Renal cortex interstitium (tissue), 11 donors: ENCODE measurements around the gene ARMH3. TPM values are rescaled to one million over a fixed set of nuclear protein-coding genes. Genes with fewer than 3 reads are reported as not detected.

ENCODE experiments used
- DNase-seq, 11 donors: peaks; one replicate each; pipeline ENCODE4 v3.0.0-alpha.2; 2013; ENCODE audit warnings: low read depth in 9 of 11, low spot score in 4 of 11; ENCODE audit errors: extremely low read depth in 1 of 11
- polyA plus RNA-seq, 3 donors: library from polyadenylated mRNA; unstranded; fragments of 120-200 nt; gene quantifications; one replicate each; pipeline ENCODE4 v1.2.1, GENCODE V29; 2013; ENCODE audit not compliant: insufficient read length in 3 of 3

Gene ARMH3
- polyA plus RNA-seq, 3 donors, result 18.6 to 19.0 (median 18.7) TPM

DNA sequence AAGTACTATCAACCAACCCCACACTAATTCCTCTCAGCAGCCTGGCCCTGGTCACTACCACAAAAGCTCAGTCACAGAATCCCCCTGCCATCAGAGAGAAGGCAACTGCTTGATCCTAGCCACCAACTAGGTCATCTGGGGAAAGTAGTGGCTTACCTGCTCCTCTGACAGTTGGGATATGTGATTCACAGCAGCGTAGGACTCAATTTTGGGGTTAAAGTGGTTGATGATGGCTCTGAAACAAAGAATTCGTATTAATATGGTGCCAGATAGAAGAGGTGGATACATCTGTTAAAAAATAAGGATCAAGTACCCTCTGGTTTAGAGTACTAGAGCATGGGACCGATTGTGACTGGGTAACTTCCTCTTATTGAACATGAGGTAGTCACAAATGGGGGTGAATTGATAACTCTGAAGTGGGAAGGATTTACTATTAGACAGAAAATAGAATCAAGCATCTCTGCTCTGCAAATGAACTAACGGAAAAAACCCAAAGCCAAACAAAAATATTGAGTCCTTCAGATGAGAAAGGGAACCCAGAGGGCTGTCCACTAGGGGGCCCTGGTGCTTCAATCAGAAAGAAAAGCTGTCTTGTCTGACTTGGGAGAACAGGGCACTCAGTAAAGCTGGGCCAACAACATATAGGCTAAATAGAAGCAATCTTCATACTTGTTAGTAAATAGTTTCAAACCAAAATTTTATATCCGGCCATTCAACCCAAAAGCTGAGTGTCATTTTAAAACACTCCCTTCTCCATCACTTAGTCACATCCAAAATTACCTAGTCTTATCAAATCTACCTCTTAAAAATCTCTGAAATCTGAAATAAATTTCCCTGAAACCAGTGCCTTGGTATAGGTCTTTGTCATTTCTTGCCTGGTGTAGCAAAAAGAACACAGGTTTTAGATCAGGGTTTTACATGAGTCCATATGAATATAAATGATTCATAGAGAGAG, 166.4 kb downstream of the ARMH3 start:
- peak in 10 of 11 donors; percentile 35 to 65 (median 55) for DNase-seq

DNA sequence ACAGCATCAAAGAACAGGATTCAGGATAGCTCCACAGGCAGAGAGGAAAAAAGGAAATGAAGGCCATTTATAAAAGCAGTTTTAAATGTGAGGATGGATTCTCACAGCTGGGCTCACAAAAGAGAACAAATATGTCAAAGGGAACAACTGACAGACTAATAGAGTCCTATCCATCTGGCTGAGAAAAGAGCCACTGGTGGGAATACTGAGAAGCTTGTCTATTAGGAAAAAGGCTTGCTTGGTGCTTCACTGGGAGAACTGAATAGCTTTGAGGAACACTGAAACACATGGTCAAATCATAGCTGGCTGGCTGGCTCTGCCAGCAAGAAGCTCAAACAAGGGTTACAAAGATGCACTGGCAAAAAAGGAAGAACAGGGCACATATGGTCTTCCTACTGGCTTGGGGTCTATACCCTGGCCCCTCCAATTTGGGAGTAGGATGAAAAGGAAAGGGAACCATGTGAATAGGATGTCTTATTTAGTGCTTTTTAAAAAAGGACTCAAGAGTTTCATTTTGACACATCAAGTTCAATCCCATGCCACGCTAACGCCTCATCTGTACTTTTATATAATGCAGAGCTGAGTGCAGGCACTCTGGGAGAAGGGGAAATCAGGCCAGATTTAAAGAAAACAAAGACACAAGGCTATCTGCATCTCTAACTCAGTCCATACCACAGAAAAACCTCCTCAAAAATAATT, 167.6 kb downstream of the ARMH3 start:
- DNase-seq, result no peak

- no peak for DNase-seq
These were observed 168.2 kb downstream of the ARMH3 start for GRCh38 chr10:101887775-101888174.

DNA sequence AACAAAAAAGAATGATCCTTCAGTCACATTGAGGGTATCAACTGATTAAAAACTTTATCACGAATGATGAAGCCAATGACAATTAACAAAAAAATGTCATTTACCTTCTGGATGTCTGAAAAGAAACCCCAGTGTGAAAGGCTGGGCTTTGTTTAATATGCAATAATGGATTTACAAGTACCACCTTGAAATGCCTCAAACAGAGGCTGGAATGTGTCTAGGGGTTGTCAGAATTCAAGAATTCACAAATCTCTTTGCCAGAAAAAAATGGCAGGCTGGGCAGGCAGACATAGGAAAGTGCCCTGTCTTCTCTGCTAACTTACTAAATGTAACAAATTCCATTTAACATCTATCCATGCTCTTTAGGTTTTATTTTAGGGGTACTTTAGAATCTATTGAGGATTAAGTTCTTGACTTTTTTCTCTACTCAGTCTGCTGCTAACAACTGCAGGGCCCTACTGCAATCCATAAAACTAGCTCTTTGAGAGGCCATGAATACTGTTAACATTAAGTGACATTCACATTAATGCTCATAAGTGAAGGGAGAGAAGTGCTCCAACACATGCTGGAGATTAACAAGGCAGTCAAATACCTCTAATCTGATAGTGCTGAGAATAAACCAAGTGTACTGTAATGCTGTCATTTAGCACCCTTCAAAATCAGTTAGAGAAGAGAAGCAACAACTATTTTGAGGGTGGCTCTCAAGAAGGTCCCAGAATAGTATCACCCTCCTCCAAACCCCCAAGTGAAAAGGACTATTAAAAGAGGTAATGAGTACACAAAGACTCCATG, 169.3 kb downstream of the ARMH3 start:
- DNase-seq, result no peak

DNA sequence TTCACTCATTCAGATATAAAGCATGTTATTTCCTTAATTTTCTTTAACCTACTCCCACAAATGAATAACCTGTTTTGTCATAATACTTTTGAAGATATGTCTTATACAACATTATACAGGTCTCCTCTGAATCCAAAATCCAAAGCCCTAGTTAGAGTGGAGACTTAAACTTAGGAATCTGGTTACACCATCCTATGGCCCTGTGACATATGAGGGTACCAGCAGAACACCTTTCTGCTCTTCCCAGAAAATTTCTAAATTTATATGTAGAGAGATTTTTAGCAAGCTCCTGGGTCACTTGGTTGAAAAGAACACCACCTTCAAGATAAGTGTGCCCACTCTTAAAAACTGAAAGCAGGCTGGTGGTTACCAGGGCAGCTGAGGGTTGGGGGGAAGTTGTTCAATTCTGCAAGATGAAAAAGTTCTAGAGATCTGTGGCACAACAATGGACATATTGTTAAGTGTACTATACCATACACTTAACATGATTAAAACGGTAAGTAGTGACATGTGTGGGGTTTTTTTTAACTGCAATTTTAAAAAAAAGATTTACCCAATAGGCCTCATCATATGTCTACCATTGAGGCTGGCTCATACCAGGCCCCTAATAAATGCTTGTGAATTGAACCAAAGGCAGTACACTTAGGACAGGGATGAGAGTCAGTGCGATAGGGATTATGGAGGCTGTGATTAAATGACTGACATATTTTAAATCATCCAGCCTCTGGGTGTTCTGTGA, 174.8 kb downstream of the ARMH3 start:
- no peak for DNase-seq

DNA sequence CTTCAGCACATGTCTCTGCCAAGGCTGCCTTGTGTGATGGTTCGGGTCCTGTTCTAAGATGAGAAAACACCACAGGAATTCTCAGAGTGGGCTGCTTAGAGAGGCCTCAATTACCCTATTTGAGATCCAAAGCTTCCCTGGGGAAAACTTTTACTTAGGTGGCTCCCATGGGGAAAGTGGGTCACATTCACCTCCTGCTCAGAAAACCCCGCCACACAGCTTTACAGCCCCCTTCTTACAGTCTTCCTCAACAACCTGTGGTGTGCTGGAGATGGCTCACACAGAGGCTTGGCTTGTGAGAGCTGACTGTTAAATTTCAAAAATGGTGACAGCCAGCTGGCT, 175.8 kb downstream of the ARMH3 start:
- no peak for DNase-seq

DNA sequence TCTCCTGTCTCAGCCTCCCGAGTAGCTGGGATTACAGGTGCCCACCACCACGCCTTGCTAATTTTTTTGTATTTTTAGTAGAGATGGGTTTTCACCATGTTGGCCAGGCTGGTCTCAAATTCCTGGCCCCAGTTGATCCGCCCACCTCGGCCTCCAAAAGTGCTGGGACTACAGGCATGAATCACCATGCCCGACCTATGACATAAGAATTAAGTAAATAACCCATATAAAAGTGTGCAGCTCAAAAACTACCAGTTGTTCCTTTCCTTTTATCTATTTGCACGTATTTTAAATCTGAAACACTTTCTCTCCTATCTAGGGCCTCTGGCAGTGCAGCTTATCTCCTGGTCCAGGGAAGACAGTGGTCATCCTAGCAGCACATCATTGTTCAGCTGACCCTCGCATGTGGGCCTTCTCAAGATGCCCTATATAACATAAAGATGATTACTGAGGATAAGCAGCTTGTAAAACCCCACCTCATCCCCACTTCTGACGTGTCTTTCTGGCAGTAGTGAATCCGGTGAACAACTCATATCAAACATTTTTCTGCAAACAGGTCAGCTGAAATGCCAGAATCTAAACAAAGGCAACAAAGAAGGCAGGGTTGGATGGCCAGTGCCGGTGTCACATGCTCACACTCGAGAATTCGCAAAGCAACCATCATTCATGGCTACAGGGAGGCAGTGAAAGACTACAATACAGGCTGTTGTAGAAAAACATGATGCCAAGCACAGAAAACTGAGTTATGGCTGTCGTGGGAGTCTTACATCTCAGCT, 176.3 kb downstream of the ARMH3 start:
- DNase-seq, result no peak

DNA sequence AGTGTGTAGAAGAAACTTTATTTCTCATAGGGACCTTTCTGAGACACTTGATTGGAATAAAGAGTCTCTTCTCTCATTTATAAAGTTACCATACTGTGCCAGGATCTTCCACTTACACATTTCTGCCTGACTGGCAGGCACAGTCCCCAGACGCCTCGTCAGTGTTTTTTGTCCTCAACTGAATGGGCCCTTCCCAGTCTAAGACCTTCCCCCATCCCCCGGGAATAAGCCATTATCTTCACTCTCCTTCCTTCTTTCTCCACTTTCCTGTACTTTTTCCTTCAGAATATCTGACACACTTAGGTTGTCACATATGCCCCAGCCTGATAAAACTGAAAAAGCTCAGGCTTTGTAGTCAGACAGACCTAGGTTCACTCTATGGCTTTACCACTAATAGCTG, 177.1 kb downstream of the ARMH3 start:
- no peak for DNase-seq

- no peak for DNase-seq
These were observed 180.8 kb downstream of the ARMH3 start for GRCh38 chr10:101875068-101875688.

- no peak for DNase-seq
These were observed 181.7 kb downstream of the ARMH3 start for GRCh38 chr10:101874252-101874651.

- no peak for DNase-seq
These were observed 188.0 kb downstream of the ARMH3 start for GRCh38 chr10:101867931-101868330.

GRCh38 chr10:101859530-101859929, 196.4 kb downstream of the ARMH3 start:
- no peak for DNase-seq

DNA sequence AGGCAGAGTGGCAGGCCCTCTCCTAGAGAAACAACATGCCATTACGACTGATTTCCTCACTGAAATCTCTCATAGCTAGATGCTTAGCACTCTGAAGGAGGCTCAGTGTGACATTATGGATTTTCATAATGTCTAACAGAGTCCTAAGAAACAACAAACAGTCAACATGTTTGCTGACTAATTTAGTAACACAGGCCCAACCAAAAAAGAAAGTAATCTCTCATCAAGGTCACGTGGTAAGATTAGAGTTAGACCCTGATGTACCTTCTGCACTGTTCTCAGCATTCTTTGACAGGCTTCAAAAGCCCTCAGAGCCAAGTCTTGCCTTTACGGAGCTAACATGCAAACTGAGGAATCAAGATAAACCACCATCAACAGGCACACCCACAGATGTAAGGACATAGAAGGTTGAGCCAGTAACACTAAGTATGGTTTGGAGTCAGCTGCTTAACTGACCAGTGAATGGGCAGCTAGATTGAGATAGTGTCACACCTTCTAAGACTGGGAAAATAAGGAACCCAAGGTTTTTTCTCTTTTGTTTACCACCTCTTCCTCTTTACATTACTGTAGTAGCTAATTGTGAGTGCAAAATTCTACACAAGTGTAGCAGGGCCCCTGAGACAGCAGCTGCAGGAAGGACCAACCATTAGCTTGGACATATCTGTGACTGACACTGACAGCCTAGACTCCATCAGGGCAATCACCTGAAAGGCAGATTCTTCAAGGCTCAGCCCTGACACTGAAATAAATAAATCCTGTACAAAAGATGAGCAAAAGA, 197.1 kb downstream of the ARMH3 start:
- no peak for DNase-seq

DNA sequence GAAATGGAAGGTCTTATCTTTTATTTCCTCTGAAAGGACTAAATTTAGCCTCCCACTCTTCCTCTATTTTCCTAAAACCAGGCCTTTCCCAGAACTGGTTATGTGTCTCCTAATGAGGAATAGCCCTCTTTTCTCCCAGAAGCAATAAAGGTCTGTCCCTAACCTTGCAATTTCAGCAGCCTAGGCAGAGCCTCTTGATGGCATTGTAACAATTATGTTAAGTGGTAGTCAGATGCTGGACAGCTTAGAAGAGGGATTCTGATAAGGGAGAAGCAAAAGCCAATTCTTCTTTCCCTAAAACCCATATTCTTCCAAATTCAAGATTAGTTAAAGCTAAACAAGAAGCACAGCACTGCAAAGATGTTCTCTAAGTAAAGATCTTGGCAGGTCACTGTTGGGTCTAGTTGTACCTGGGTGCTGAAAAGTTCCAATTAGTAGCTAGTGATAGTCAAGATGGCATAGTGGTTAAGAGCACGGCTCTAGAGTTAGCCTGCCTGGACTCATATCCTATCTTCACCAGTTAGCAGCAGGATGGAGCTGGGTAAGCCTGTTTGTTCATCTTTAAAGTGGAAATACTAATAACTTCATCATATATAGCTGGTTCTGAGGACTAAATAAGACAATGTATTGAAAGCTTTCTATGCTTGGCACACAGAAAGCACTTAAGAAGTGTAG, 198.0 kb downstream of the ARMH3 start:
- no peak for DNase-seq

- DNase-seq, result no peak
These were observed 199.3 kb downstream of the ARMH3 start for GRCh38 chr10:101856626-101857025.

DNA sequence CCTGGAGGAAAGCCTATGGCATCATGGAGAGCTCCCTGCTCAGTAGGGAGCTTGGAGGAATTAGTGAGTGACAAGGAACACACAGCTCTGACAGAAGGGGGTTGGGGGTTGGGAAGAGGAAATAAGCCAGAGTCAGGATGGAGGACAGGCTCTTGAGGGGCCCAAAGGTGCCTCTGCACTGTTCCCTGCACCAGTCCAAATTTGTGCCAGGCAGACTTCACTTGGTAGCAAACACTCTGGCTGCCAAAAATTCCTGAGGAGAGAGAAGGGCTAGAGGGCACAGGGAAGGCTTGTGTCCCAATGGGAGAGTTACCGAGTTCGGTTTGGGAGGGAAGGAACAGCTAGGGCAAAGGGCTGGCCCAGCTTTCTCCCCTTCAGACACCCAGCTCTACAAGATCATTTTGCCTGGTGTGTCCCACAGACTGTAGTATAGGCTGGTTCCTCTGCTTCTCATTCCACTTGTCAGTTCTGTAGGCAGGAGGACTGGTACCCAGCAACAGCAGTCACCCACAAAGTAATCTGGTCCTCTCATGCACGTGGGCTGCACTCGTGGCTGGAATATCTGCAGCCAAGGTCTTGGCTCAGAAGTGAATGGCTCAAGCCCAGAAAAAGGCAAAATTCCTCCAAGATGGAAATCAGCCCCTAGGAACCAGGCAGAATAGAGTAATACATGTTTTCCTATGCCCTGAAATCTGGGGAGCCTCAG, 204.4 kb downstream of the ARMH3 start:
- no peak for DNase-seq
